Uterus (tissue), 2 donors: Measurements from ENCODE around the gene MRPS18C.

Experiments used
- POLR2A ChIP-seq, 2 donors: fragments of 450-650 bp; IDR thresholded peaks; one replicate each; pipeline ENCODE4 v1.6.1; 2016; ENCODE audit warnings: antibody characterized with exemption in 2 of 2, mild to moderate bottlenecking in 1 of 2, moderate library complexity in 1 of 2
- TF ChIP-seq, protein P1 (sequence below), 4 experiments: fragments of 200-600 bp in 2 of 4; fragments of 450-650 bp in 2 of 4; sonication (generic) in 2 of 4; IDR thresholded peaks; one replicate each; pipeline ENCODE4 v1.5.1; 2016 to 2019; ENCODE audit warnings: antibody characterized with exemption in 4 of 4, mild to moderate bottlenecking in 2 of 4, moderate library complexity in 1 of 4

DNA sequence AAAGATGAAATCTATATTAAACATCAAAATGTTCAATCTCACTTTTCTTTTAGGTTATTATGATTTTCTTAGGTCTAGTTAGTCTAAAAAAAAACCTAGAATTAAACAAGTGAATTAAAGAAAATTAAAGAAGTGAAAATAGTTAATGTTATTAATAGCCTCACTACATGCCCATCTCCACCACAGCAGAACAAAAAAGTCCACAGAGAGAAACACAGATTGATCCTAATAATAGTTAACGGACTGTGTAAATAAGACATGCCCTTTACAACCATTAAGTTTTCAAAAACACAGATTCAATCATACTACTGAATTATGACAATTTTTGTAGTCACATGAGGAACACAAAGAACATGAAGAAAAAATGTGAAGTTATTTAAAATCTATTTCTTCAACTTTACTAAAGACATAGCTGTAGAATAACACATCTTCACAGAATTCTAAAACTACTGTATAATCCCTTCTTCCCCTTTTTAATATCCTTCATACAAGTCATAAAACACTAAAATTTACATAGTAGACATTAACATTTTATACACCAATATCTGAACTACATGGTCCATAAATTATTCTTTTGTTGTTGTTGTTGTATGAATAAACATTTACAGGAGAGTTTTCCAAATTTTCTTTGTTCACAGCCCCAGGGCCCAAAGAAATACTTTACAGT is 15.6 kb upstream of the MRPS18C start:
- TF ChIP-seq, protein P1, sequence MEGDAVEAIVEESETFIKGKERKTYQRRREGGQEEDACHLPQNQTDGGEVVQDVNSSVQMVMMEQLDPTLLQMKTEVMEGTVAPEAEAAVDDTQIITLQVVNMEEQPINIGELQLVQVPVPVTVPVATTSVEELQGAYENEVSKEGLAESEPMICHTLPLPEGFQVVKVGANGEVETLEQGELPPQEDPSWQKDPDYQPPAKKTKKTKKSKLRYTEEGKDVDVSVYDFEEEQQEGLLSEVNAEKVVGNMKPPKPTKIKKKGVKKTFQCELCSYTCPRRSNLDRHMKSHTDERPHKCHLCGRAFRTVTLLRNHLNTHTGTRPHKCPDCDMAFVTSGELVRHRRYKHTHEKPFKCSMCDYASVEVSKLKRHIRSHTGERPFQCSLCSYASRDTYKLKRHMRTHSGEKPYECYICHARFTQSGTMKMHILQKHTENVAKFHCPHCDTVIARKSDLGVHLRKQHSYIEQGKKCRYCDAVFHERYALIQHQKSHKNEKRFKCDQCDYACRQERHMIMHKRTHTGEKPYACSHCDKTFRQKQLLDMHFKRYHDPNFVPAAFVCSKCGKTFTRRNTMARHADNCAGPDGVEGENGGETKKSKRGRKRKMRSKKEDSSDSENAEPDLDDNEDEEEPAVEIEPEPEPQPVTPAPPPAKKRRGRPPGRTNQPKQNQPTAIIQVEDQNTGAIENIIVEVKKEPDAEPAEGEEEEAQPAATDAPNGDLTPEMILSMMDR (IDR thresholded peaks at IDR 0.05), result no peak
- no peak for TF ChIP-seq POLR2A (IDR thresholded peaks at IDR 0.05)
